GM20000 (cell line): ENCODE results near the gene HSD11B1.
A peak's percentile ranks its signal among the peaks of the same experiment; 100 is the strongest.

ENCODE experiments used
- DNase-seq: peaks from one replicate; pipeline ENCODE4 v3.0.0; 2012; ENCODE audit warnings: low spot score
- TF ChIP-seq, protein P1 (sequence below): IDR thresholded peaks from 2 replicates; pipeline ENCODE4 v1.5.1; 2012; ENCODE audit warnings: mild to moderate bottlenecking, control low read depth; ENCODE audit errors: extremely low read depth, missing control alignments

The HSD11B1 gene

DNA sequence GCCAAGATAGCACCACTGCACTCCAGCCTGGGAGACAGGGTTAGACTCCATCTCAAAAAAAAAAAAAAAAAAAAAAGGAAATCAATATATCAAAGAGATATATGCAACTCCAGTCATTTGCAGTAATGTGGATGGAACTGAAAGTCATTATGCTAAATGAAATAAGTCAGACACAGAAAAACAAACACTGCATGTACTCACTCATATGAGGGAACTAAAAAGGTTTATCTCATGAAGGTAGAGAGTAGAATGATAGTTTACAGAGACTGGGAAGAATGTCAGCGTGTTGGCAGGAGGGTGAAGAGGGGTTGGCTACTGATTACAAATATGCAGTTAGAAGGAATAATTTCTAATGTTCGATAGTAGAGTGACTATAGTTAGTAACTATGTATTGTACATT is 13.2 kb downstream of the HSD11B1 start:
- DNase-seq = no peak
- TF ChIP-seq, protein P1, sequence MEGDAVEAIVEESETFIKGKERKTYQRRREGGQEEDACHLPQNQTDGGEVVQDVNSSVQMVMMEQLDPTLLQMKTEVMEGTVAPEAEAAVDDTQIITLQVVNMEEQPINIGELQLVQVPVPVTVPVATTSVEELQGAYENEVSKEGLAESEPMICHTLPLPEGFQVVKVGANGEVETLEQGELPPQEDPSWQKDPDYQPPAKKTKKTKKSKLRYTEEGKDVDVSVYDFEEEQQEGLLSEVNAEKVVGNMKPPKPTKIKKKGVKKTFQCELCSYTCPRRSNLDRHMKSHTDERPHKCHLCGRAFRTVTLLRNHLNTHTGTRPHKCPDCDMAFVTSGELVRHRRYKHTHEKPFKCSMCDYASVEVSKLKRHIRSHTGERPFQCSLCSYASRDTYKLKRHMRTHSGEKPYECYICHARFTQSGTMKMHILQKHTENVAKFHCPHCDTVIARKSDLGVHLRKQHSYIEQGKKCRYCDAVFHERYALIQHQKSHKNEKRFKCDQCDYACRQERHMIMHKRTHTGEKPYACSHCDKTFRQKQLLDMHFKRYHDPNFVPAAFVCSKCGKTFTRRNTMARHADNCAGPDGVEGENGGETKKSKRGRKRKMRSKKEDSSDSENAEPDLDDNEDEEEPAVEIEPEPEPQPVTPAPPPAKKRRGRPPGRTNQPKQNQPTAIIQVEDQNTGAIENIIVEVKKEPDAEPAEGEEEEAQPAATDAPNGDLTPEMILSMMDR = no peak

DNA sequence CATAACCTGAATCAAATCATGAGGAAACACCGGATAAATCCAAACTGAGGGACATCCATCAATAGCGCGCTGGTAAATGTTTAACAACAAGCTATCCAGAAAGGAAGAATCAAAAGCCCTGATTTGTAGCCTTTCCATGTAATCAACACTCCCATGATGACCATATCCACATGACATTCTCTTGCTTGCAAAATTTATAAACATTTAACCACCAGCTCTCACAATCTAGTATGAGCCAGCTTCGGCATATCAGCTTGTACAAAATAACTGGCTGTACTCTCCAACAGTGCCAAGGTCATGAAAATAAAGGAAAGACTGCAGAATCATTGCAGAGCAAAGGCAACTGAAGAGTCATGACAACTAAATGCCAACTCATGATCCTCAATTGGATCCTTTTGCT is 15.7 kb downstream of the HSD11B1 start:
- no peak for DNase-seq
- TF ChIP-seq, protein P1 = no peak

DNA sequence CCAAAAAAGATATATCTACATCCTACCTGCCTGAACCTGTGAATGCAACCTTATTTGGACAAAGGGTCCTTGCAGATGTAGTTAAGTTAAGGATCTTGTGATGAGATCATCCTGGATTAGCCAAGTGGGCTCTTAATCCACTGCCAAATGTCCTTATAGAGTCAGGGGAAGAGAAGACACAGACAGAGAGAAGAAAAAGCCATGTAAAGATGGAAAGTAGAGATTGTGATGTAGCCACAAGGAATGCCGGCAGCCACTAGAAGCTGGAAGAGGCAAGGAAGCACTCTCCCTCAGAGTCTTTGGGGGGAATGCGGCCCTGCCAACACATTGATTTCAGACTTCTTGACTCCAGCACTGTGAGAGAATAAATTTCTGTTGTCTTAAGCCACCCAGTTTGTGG is 16.2 kb downstream of the HSD11B1 start:
- TF ChIP-seq, protein P1 = no peak
- DNase-seq = no peak

DNA sequence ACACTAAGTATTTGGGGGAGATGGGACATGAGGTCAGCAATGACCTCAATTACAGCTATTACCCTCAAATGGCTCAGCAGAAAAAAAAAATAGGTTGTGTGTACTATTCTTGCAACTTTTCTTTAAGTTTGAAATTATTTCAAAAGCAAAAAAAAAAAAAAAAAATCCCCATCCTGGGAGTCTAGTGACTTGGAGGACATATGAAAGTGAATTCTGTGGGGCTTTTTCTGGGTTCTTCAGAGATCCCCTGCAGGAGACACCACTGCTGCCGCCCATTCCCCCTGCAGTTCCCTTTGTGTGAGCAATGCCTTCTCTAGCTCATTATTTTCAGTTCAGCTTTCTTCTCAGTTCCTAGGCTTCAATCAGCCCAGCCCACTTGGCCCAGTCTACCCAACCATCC is 16.7 kb downstream of the HSD11B1 start:
- DNase-seq = no peak
- TF ChIP-seq, protein P1 = no peak

DNA sequence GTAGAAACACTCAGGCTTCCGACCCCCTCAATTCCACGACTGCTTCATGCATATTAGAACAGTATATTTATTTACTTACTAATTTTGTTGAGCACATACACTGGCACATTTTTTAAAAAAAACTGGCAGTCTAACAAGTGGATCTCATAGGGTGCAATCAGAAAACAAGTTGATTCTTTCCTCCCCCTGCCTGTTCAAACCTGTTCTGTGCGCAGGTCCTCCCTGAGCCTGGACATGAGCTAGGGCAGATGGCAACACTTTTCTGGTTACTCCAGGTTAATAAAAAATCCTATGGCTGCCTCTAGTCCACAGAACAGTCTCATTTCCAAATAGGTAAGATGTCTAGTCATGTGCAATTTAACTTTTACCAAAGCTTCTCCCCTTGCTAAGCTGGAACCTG is 18.6 kb downstream of the HSD11B1 start:
- no peak for DNase-seq
- TF ChIP-seq, protein P1 = no peak

DNA sequence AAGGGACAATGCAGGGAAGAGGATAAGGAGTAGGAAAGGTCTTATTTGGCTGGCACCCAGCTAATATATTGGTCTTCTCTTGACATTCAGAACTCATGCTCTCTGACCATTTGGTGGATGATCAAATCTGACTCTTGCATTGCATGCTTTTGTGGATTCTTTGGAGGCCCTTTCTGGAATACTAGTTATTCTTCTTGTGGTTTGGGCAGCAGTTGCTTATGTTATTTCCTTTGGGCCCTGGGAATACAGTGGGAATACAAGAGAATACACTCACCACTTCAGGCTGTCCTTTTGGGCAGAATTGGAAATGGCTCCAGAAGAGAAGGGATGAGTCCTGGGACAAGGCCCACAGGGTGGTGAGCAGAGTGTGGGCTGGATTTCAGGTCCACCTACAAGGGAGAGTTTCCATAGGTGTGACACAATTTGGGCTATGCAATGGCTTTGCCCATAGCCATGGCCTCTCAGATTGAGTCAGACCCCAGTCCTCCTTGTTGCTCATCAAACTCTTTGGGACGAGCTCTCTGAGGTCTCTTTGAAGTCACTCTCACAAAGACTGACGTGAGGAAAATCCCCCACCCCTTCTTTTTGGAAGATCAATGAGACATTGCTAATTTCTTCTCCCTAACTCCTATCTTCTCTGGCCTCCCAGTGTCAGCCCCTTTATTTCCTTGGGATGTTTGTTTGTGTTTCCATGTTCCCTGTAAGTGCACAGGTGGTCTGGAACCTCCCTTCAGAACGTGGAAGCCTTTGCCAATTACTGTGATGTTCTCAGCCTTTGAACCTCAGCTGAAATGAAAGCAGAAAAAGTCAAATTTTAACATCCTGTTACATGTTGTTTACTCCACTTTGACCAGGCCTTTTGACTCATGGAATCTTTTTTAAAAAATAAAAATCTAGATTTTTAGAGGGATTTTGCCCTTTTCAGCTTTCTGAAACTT is 19.4 kb downstream of the HSD11B1 start:
- DNase-seq = peak; percentile 23

DNA sequence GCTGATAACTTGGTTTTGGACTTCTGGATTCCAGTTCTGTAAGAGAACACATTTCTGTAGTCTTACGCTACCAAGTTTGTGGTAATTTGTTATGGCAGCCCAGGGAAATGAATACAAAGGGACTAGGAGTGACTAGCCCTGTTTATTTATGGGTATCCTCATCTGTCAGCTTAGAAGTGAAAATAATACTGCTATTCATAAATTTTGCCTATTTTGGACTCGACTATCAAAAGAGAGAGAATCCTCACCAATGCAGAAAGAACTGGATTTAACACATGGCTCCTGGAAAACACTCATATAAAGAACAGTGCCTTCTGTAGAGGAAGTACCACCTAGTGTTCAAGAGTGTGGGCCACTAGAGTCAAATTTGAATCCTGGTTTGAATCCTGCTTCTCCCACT is 22.6 kb downstream of the HSD11B1 start:
- no peak for DNase-seq
- TF ChIP-seq, protein P1 = no peak

More for the DNA sequence above, 19.4 kb downstream of the HSD11B1 start:
- TF ChIP-seq, protein P1 = no peak
